ENCODE data around the gene INTS2.

DNA sequence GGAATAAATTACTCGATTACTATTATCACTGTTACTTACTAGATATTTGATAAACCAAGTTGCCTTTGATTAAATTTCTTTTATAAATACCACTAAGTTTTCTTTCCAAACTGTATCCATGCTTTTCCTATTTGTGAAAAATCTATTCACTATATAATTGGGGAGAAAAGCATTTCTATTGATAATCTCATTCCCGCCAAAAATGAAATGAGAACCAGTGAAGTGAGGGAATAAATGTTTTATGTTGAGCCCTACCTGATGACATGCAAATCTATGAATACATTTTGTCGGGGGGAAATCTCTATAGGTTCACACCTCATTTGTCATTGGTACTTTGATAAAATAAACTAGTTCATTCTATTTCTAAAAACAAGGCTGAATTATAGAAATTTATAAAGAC is 80.1 kb downstream of the INTS2 start:
- TF ChIP-seq FOXP2 (optimal IDR thresholded peaks at IDR 0.05; ENCODE audit: control extremely low read depth, extremely low read length, insufficient read depth) (no peak), EZH2 (IDR thresholded peaks at IDR 0.05) (no peak)
